Measurements from ENCODE around the gene VTI1B. TPM values are rescaled to one million over a fixed set of nuclear protein-coding genes. Genes with fewer than 3 reads are reported as not detected.
"Not testable (repeated sequence)": the region's sequence is repeated elsewhere in the genome, so short reads cannot be mapped to it uniquely, and the experiment has no call there.

The VTI1B gene
- total RNA-seq, 2 donors from 2014 or later, result 118 to 120 TPM

DNA sequence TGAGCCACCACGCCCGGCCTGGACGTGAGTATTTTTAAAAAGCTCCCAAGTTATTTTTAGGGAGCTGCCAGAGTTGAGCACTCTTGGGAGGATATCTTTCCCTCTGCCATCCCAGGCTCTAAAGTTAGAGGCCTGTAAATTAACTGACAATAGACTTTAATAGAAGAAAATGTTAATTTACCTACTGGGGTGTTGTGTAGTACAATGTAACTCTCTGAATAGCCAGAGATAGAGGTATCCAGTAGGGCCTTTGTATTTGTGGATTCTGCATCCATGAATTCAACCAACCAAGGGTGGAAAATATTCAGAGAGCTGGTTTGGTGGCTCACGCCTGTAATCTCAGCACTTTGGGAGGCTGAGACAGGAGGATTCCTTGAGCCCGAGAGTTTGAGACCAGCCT, 66.8 kb downstream of the VTI1B start:
- H3K36me3 ChIP-seq (ENCODE audit: control insufficient read depth, insufficient read depth, low read length), result no peaks in the 10 kb centered on the region
- no peak overlapping the region for H3K9ac ChIP-seq (ENCODE audit: extremely low read depth, low read length, poor library complexity, severe bottlenecking)
- H3K9me3 Mint-ChIP-seq, result no peaks in the 10 kb centered on the region
- H3K4me3 ChIP-seq (ENCODE audit: low read length), result no peak overlapping the region
- no peak overlapping the region for H3K27ac ChIP-seq (ENCODE audit: low read depth, low read length)
- H3K27ac Mint-ChIP-seq, result no peak overlapping the region
- peaks cover 72% of the 10 kb centered on the region for H3K27me3 Mint-ChIP-seq (ENCODE audit: insufficient read depth)
- 86 to 91% methylated on average over 5 of the region's 5 CpGs for WGBS, 2 experiments (ENCODE audit: insufficient coverage in 1 of 2, insufficient read length in 1 of 2)
- H3K27me3 ChIP-seq (ENCODE audit: control insufficient read depth, insufficient read depth, low read length, poor library complexity, severe bottlenecking), result peaks cover 11% of the 10 kb centered on the region
- no peak overlapping the region for H3K4me3 Mint-ChIP-seq
- DNase-seq, result no peak
- H3K36me3 Mint-ChIP-seq (ENCODE audit: low read depth), result no peaks in the 10 kb centered on the region
- no peaks in the 10 kb centered on the region for H3K9me3 ChIP-seq (ENCODE audit: control insufficient read depth, low read length)
- no peaks in the 10 kb centered on the region for H3K4me1 Mint-ChIP-seq
- no peaks in the 10 kb centered on the region for H3K4me1 ChIP-seq (ENCODE audit: control insufficient read depth, insufficient read depth, low read length)
- no peak for TF ChIP-seq CTCF (conservative IDR thresholded peaks at IDR 0.05)

DNA sequence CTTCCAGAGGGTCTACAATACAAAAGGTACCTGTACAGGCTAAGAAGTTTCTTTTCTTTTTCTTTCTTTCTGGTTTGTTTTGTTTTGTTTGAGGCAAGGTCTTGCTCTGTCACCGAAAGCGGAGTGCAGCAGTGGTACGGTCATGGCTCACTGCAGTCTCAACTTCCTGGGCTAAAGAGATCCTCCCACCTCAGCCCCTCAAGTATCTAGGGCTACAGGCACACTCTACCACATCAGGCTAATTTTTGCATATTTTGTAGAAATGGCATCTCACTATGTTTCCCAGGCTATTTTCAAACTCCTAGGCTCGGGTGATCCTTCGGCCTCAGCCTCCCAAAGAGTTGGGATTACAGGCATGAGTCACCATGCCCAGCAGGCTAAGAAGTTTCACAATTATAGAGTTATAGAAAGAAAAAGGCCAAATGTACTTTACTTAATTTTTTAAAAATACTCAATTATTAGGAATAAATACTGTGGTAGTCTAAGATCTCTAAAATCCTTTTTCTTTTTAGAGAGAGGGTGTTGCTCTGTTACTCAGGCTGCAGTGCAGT, 71.4 kb downstream of the VTI1B start:
- H3K9me3 Mint-ChIP-seq, result peaks cover 7% of the 10 kb centered on the region

DNA sequence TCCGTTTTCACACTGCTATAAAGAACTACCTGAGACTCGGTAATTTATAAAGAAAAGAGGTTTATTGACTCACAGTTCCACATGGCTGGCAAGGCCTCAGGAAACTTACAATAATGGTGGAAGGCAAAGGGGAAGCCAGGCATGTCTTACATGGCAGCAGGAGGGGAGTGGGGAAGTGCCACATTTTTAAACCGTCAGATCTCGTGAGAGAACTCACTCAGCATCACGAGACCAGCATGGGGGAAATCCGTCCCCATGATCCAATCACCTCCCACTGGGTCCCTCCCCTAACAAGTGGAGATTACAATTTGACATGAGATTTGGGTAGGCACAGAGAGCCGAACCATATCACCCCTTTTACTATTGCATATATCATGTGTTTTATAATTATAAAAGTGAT, 72.4 kb downstream of the VTI1B start:
- Histone ChIP-seq H3K36me3 (ENCODE audit: control insufficient read depth, insufficient read depth, low read length) (no peaks in the 10 kb centered on the region), H3K9ac (ENCODE audit: extremely low read depth, low read length, poor library complexity, severe bottlenecking) (no peak overlapping the region), H3K4me1 (ENCODE audit: control insufficient read depth, insufficient read depth, low read length) (no peaks in the 10 kb centered on the region), H3K4me3 (ENCODE audit: low read length) (no peak overlapping the region), H3K9me3 (ENCODE audit: control insufficient read depth, low read length) (no peaks in the 10 kb centered on the region), H3K27ac (ENCODE audit: low read depth, low read length) (no peak overlapping the region), H3K27me3 (ENCODE audit: control insufficient read depth, insufficient read depth, low read length, poor library complexity, severe bottlenecking) (no peaks in the 10 kb centered on the region)
- Mint-ChIP-seq H3K9me3 (peaks cover 7% of the 10 kb centered on the region), H3K27me3 (ENCODE audit: insufficient read depth) (peaks cover 39% of the 10 kb centered on the region), H3K36me3 (ENCODE audit: low read depth) (peaks cover 2% of the 10 kb centered on the region), H3K27ac (no peak overlapping the region), H3K4me3 (no peak overlapping the region), H3K4me1 (peaks cover 9% of the 10 kb centered on the region)
- 68 to 70% methylated on average over 4 to 6 of the region's 7 CpGs for WGBS, 2 experiments (ENCODE audit: insufficient coverage in 1 of 2, insufficient read length in 1 of 2)
- no peak for TF ChIP-seq CTCF (conservative IDR thresholded peaks at IDR 0.05)
- no peak for DNase-seq

More for the DNA sequence above, 71.4 kb downstream of the VTI1B start:
- H3K4me1 Mint-ChIP-seq, result peaks cover 9% of the 10 kb centered on the region
- TF ChIP-seq CTCF (conservative IDR thresholded peaks at IDR 0.05), result no peak
- 80% methylated on average over 5 of the region's 5 CpGs; no CpG with 5 or more reads in 1 of the 2 experiments for WGBS, 2 experiments (ENCODE audit: insufficient coverage in 1 of 2, insufficient read length in 1 of 2)
- Histone ChIP-seq H3K4me3 (ENCODE audit: low read length) (no peak overlapping the region), H3K27me3 (ENCODE audit: control insufficient read depth, insufficient read depth, low read length, poor library complexity, severe bottlenecking) (no peaks in the 10 kb centered on the region), H3K4me1 (ENCODE audit: control insufficient read depth, insufficient read depth, low read length) (no peaks in the 10 kb centered on the region), H3K27ac (ENCODE audit: low read depth, low read length) (no peak overlapping the region), H3K9me3 (ENCODE audit: control insufficient read depth, low read length) (no peaks in the 10 kb centered on the region), H3K9ac (ENCODE audit: extremely low read depth, low read length, poor library complexity, severe bottlenecking) (no peak overlapping the region), H3K36me3 (ENCODE audit: control insufficient read depth, insufficient read depth, low read length) (no peaks in the 10 kb centered on the region)
- no peak overlapping the region for H3K4me3 Mint-ChIP-seq
- H3K36me3 Mint-ChIP-seq (ENCODE audit: low read depth), result peaks cover 2% of the 10 kb centered on the region
- H3K27me3 Mint-ChIP-seq (ENCODE audit: insufficient read depth), result peaks cover 47% of the 10 kb centered on the region
- no peak for DNase-seq
- H3K27ac Mint-ChIP-seq, result no peak overlapping the region

GRCh38 chr14:67600562-67600974, 73.9 kb downstream of the VTI1B start:
- H3K27ac ChIP-seq (ENCODE audit: low read depth, low read length), result not testable (repeated sequence)
- 86 to 92% methylated on average over 17 to 21 of the region's 21 CpGs for WGBS, 2 experiments (ENCODE audit: insufficient coverage in 1 of 2, insufficient read length in 1 of 2)

More at GRCh38 chr14:67600562-67600974, 73.9 kb downstream of the VTI1B start:
- H3K4me1 ChIP-seq (ENCODE audit: control insufficient read depth, insufficient read depth, low read length); H3K9me3 Mint-ChIP-seq; H3K4me1 Mint-ChIP-seq; DNase-seq; H3K36me3 ChIP-seq (ENCODE audit: control insufficient read depth, insufficient read depth, low read length); H3K36me3 Mint-ChIP-seq (ENCODE audit: low read depth); H3K9ac ChIP-seq (ENCODE audit: extremely low read depth, low read length, poor library complexity, severe bottlenecking); H3K27me3 ChIP-seq (ENCODE audit: control insufficient read depth, insufficient read depth, low read length, poor library complexity, severe bottlenecking); H3K9me3 ChIP-seq (ENCODE audit: control insufficient read depth, low read length): not testable (repeated sequence)
- H3K27ac Mint-ChIP-seq, result peak overlapping the region; percentile 97
- H3K4me3 ChIP-seq (ENCODE audit: low read length), result peak overlapping the region; percentile 94
- peak overlapping the region; percentile 88 for H3K4me3 Mint-ChIP-seq
- peaks cover 27% of the 10 kb centered on the region for H3K27me3 Mint-ChIP-seq (ENCODE audit: insufficient read depth)
